Omental fat pad (tissue), 4 donors: ENCODE results near the gene S100A4. TPM values are rescaled to one million over a fixed set of nuclear protein-coding genes. Genes with fewer than 3 reads are reported as not detected.

Experiments
- ATAC-seq: fragments of 150-250 bp; one replicate; pipeline ENCODE4 v1.9.1; 2016; ENCODE audit warnings: mild to moderate bottlenecking, moderate library complexity; ENCODE audit not compliant: low FRiP score
- DNase-seq: peaks from one replicate; pipeline ENCODE4 v3.0.0-alpha.2; 2019; ENCODE audit warnings: low spot score
- CTCF ChIP-seq, 3 donors: fragments of 450-650 bp; IDR thresholded peaks; one replicate each; pipeline ENCODE4 v1.5.1; 2016 to 2017; ENCODE audit warnings: antibody characterized with exemption in 3 of 3, mild to moderate bottlenecking in 3 of 3, moderate library complexity in 2 of 3
- total RNA-seq, 4 donors: library from RNA; depleted of rRNA; stranded (reverse); fragments of >200 nt; gene quantifications; one replicate each; pipeline ENCODE4 v1.1.0, GENCODE V29; 2016

Gene S100A4
- total RNA-seq, 4 donors from 2014 or later = 323 to 723 (median 337) TPM

- DNase-seq (no peak), ATAC-seq (no peak)
- no peak for TF ChIP-seq CTCF (IDR thresholded peaks at IDR 0.05)
Measured at GRCh38 chr1:153573351-153573750, 27.7 kb upstream of the S100A4 start.

- DNase-seq (no peak), ATAC-seq (peak; percentile 73)
- TF ChIP-seq CTCF (IDR thresholded peaks at IDR 0.05) = peak in 2 of 3 donors; percentile 29 to 62
Measured at GRCh38 chr1:153572569-153573015, 27.0 kb upstream of the S100A4 start.

GRCh38 chr1:153571706-153572105 is 26.1 kb upstream of the S100A4 start:
- ATAC-seq (no peak), DNase-seq (no peak)
- no peak for TF ChIP-seq CTCF (IDR thresholded peaks at IDR 0.05)

GRCh38 chr1:153570874-153571273 is 25.3 kb upstream of the S100A4 start:
- DNase-seq (no peak), ATAC-seq (no peak)
- TF ChIP-seq CTCF (IDR thresholded peaks at IDR 0.05) = no peak

- ATAC-seq = no peak
- TF ChIP-seq CTCF (IDR thresholded peaks at IDR 0.05) = no peak
Measured at GRCh38 chr1:153569465-153569864, 23.9 kb upstream of the S100A4 start.

GRCh38 chr1:153568367-153569099 is 22.9 kb upstream of the S100A4 start:
- TF ChIP-seq CTCF (IDR thresholded peaks at IDR 0.05) = peak in 2 of 3 donors; percentile 94 to 99
- peak; percentile 42 for ATAC-seq
- DNase-seq = peak; percentile 85

More at GRCh38 chr1:153569465-153569864, 23.9 kb upstream of the S100A4 start:
- DNase-seq = no peak
